ENCODE data around the gene EIF1AD. TPM values are rescaled to one million over a fixed set of nuclear protein-coding genes. Genes with fewer than 3 reads are reported as not detected.
A peak's percentile ranks its signal among the peaks of the same experiment; 100 is the strongest.

Gene EIF1AD
- total RNA-seq, 1 donor from 2014 or later, result 15.6 TPM

- intact Hi-C loops (cut with DNase I), result no loop called here
- H3K4me1 ChIP-seq, result peaks cover 16 to 40% of the 10 kb centered on the region in 2 donors
- no peak for DNase-seq (ENCODE audit: low spot score in 2 of 2)
- TF ChIP-seq CTCF (IDR thresholded peaks at IDR 0.05), result no peak
- no peak overlapping the region for H3K4me3 ChIP-seq
- H3K27me3 ChIP-seq, result no peaks in the 10 kb centered on the region
- peaks cover 15 to 30% of the 10 kb centered on the region in 2 donors for H3K36me3 ChIP-seq
- H3K9me3 ChIP-seq, result no peaks in the 10 kb centered on the region
- peak overlapping the region; percentile 1 to 73 for H3K27ac ChIP-seq
Measured at GRCh38 chr11:66008468-66009101, 6.6 kb upstream of the EIF1AD start.

GRCh38 chr11:66008095-66008467, 6.1 kb upstream of the EIF1AD start:
- no peak for DNase-seq (ENCODE audit: low spot score in 2 of 2)
- no peaks in the 10 kb centered on the region for H3K27me3 ChIP-seq
- no peak overlapping the region for H3K4me3 ChIP-seq
- H3K27ac ChIP-seq, result peak overlapping the region in 1 of 2 donors; percentile 73
- H3K4me1 ChIP-seq, result peaks cover 12 to 40% of the 10 kb centered on the region in 2 donors
- intact Hi-C loops (cut with DNase I), result no loop called here
- peaks cover 15 to 31% of the 10 kb centered on the region in 2 donors for H3K36me3 ChIP-seq
- no peak for TF ChIP-seq CTCF (IDR thresholded peaks at IDR 0.05)
- H3K9me3 ChIP-seq, result no peaks in the 10 kb centered on the region

- peak overlapping the region; percentile 32 to 51 for H3K27ac ChIP-seq
- TF ChIP-seq CTCF (IDR thresholded peaks at IDR 0.05), result no peak
- peaks cover 9 to 33% of the 10 kb centered on the region in 2 donors for H3K4me1 ChIP-seq
- no peak overlapping the region for H3K4me3 ChIP-seq
- no peaks in the 10 kb centered on the region for H3K27me3 ChIP-seq
- no peak for DNase-seq (ENCODE audit: low spot score in 2 of 2)
- H3K9me3 ChIP-seq, result no peaks in the 10 kb centered on the region
- intact Hi-C loops (cut with DNase I), result no loop called here
- peaks cover 15 to 31% of the 10 kb centered on the region in 2 donors for H3K36me3 ChIP-seq
Measured at GRCh38 chr11:66007201-66007634, 5.3 kb upstream of the EIF1AD start.

GRCh38 chr11:66006891-66007176, 4.9 kb upstream of the EIF1AD start:
- Histone ChIP-seq H3K4me3 (no peak overlapping the region), H3K27ac (peak overlapping the region; percentile 32 to 51), H3K27me3 (no peaks in the 10 kb centered on the region), H3K9me3 (no peaks in the 10 kb centered on the region), H3K36me3 (peaks cover 15 to 31% of the 10 kb centered on the region in 2 donors), H3K4me1 (peaks cover 5 to 29% of the 10 kb centered on the region in 2 donors)
- no peak for DNase-seq (ENCODE audit: low spot score in 2 of 2)
- intact Hi-C loops (cut with DNase I), result no loop called here
- TF ChIP-seq CTCF (IDR thresholded peaks at IDR 0.05), result no peak

- Histone ChIP-seq H3K27me3 (no peaks in the 10 kb centered on the region), H3K9me3 (no peaks in the 10 kb centered on the region), H3K36me3 (peaks cover 15 to 31% of the 10 kb centered on the region in 2 donors), H3K27ac (peak overlapping the region; percentile 32 to 51), H3K4me3 (no peak overlapping the region), H3K4me1 (peaks cover 0 to 24% of the 10 kb centered on the region in 2 donors)
- no peak for DNase-seq (ENCODE audit: low spot score in 2 of 2)
- no peak for TF ChIP-seq CTCF (IDR thresholded peaks at IDR 0.05)
- intact Hi-C loops (cut with DNase I), result no loop called here
Measured at GRCh38 chr11:66006134-66006890, 4.4 kb upstream of the EIF1AD start.

Measured in ascending aorta (tissue), 2 donors.